HG02943 (cell line): Measurements from ENCODE around the gene GDNF.
"Not testable (repeated sequence)": the region's sequence is repeated elsewhere in the genome, so short reads cannot be mapped to it uniquely, and the experiment has no call there.

Experiments used
- ATAC-seq: cut with Tn5 transposase; IDR thresholded peaks from one replicate; pipeline ENCODE4 v1.9.1; 2021; ENCODE audit warnings: mild to moderate bottlenecking, low read depth, moderate library complexity; ENCODE audit not compliant: unreplicated experiment

Gene GDNF

DNA sequence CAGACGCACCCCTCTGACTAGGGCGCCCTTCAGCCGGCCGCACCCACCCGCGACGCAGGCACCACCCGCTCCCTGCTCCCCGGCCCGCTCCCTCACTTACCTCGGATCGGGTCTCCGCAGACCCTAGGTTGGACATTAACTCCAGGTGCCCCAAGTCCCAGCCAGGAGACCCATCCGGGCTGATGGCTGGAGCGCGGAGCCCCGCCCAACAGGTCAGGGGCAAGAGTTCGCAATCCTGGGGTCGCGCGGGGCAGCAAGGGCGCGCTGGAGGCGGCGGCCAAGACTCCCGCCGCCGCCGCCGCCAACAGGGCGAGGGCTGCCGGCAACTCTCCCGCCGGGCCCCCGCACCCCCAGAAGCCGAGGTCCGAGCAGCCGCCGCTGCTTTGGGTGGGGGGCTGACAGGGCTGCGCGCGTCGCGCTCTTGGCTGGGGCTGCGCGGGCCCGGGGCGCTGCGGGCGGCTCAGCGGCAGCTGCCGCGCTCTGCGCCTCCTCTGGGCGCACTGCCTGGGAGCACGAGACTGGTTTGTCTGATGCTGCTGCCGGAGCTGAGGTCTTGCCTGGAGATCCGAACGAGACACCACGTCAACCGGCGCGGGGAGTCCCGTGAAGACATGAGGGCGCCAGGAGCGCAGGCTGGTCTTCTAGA lies at the start of gene GDNF:
Gene GDNF, minus strand, starts transcription at position 635 of the 646 bp plus-strand sequence. CDS start 5,245 bp downstream, outside the sequence.
- no peak for ATAC-seq

GRCh38 chr5:37888476-37888875 lies 48.6 kb upstream of the GDNF start:
- no peak for ATAC-seq

GRCh38 chr5:37886242-37886905 lies 46.5 kb upstream of the GDNF start:
- ATAC-seq = no peak

DNA sequence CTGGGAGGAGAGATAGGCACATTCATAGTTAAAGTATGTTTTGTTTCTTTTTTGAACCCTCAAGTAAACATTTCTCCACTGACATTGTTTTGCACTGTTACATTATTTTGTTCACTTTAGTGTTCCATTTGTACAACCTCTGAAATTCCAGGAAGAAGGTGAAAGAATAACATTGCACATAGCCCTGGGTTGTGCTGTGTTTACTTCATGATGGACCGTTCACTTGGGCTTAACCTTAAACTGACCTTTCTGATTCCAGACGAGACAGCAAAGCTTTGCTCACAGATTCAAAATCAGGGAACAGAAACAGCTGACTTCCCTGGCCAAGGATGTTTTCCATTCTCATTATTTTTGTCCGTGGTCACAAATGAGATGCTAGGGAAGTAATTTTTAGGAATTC lies 42.8 kb upstream of the GDNF start:
- no peak for ATAC-seq

GRCh38 chr5:37881359-37881758 lies 41.5 kb upstream of the GDNF start:
- ATAC-seq = no peak

DNA sequence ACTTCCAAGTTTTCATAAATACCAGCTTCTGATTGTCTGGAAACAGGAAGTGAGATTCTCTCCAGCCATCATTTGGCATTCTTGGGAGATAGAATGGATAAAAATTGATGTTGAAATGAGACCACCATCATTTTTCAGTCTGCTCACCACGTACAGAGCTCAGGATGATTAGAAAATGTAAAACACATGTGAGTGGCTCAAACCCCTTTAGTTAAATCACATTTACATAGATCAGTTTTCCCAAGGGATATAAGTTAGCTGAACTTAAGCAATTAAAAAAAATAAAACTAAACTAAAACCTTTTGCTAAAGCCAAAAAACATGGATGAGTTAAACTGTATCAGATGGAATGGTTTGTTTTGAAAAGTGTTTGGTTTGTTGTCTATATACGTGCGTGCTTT lies 37.1 kb upstream of the GDNF start:
- ATAC-seq = no peak

DNA sequence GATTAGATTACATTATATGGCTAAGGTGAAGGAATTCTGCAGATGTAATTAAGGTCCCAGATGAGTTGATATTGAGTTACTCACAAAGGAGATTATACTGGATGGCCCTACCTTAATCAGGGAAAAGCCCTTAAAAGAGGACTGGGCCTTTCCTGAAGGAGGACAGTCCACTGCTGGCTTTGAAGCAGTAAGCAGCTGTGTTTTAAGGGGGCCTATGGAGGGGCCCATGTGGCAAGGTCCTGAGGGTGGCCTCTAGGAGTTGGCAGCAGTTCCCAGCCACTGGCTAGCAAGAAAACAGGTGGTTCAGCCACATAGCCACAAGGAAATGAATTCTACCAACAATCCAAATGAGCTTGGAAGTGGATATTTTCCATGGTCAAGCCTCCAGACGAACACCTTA lies 36.4 kb upstream of the GDNF start:
- no peak for ATAC-seq

- no peak for ATAC-seq
Observed at GRCh38 chr5:37875051-37875787, 35.4 kb upstream of the GDNF start.

GRCh38 chr5:37873988-37874387 lies 34.1 kb upstream of the GDNF start:
- ATAC-seq = no peak

DNA sequence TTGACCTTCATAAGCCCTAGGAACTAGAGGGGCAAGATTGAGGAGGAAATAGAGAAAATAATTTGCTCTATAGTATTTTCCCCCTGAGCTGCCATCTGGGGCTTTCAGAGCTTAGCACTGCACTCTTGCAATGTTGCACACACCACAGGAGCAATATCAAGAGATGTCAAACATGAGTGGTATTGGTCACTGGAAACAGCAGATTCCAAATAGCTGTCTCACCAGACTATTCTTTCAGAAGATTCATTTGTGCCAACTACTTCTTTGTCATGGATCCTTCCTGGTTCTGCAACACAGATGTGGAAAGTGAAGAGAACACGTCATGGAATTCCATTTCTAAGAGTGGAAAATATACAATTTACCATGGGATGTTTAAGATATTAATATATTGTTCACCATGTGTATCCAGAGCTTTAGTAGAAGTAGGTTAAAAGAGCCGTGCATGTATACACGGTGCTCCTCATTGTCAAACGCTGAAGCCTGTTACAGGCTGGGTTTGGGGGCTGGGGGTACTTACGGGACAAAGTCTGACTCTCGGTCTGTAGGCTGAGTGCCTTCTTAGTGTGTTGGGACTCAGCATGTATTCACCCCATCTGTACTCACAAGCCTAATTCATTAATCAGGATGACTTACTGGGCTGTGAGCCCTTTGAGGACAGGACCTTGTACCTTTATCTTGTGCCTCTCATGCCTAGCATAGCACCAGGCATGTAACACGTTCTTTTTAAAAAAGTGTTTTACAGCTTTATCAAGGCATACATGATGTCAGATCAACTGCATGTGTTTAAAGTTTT lies 31.4 kb upstream of the GDNF start:
- ATAC-seq = no peak

DNA sequence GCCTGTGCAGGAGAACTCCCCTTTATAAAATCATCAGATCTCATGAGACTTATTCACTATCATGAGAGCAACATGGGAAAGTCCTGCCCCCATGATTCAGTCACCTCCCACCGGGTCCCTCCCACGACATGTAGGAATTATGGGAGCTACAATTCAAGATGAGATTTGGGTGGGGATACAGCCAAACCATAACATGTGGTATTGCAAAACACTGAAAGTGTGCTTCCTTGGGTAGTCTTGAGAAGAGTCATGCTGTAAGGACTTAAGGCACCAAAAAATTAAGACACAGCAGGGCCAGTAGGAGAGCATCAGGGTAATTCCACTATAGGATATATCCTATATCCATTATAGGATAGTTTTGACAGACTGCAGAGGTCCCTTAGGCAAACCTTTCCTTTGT lies 29.4 kb upstream of the GDNF start:
- no peak for ATAC-seq

DNA sequence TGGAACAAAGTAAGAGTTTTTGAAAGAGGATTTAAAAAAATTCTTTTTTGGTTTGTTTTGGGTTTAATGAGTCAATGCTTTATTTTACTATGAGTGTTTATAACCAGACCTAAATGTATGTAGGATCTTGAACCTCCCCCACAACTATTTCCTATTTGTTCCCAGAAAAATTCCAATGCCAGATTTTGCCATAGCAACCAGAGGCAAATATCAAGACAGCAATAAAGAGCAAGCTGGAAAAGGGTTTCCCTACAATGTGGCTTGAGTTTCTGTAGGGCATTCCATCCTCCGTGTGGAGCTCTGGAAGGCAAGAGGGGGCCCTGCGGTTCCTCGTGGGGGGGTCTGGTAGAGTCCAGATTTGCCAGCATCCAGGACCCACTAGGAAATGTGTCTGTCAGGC lies 27.8 kb upstream of the GDNF start:
- no peak for ATAC-seq

DNA sequence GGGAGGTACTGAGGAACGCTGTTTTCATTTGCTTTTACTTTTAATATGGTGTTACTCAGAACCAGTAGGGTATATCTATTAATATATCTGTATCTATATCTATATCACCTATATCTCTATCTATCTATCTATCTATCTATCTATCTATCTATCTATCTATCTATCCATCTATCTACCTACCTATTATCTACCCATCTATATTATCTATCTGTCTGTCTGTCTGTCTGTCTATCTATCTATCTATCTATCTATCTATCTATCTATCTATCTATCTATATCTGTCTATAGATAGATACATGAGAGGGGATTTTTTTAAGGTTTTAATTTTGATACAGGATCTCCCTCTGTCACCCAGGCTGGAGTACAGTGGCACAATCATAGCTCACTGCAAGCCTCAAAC lies 23.1 kb upstream of the GDNF start:
- ATAC-seq = not testable (repeated sequence)

DNA sequence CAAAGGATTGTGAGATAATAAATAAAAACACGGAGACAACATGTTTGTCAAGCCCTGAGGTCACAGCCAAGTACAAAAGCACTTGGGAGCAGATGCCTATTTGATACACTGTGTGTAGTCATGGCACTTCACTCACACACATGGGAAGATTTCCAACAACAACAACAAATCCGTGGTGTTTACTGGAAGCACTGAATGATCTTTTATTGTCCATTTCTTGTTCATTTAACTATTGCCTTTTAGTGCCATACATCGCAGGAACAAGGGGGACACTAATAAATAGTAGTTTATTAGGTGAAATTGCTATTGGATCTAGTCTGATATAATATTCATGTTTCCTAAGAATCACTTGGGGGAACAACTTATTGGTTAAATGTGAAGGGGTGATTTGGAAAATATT lies 20.4 kb upstream of the GDNF start:
- no peak for ATAC-seq

DNA sequence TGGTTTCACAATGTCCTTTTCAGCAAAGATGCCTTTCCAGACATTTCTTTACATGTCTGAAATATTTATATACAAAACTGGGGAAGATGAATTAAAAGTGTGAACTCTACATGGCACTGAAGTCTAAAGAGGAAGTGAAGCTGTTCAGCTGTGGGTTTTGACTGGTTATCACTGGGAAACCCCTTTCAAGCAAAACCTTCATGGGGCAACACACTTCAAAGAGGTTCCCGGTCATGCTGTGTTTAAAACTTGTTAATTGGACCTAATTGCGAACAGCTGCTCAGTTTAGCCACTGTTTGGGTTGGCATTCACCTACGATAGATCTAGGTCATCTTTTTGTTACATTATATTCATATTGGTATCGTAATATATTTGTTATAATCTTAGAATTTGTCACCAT lies 20.0 kb upstream of the GDNF start:
- ATAC-seq = peak; percentile 93

GRCh38 chr5:37858250-37858649 lies 18.4 kb upstream of the GDNF start:
- no peak for ATAC-seq

DNA sequence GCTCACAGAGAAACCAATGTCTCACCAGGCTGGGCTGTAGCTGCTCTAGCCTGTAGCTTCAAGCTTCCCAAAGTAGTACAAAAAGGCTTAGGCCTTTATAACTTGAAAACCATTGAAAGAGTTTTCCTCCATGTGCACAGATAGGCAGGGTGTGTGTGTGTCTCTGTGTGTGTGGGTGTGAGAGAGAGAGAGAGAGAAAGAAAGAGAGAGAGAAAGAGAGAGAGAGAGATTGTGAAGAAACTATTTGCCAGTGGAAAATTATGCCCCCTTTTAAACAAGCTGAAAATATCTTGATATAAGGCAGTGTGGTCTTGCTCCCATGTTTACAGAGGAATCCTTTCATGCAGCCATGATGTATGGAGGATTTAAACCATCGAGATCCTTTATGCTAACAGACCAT lies 17.9 kb upstream of the GDNF start:
- ATAC-seq = no peak

DNA sequence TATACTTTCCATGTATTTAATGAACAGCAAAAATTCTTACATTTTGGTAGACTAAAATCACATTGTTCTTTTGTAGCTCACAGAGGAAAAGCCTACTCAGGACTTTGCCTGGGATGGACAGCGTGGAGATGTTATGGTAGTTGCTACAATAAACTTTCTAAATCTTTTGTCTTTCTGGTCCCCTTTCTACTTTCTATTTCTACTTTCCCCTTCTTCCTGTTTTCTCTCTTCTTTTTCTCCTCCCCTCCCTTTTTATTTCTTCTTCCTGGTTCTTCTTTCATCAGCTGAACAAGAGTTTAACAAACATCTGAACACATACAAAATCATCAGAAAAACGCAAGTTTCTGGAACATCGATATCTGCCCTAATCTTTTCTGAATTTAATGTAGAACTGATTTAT lies 15.6 kb upstream of the GDNF start:
- ATAC-seq = no peak

DNA sequence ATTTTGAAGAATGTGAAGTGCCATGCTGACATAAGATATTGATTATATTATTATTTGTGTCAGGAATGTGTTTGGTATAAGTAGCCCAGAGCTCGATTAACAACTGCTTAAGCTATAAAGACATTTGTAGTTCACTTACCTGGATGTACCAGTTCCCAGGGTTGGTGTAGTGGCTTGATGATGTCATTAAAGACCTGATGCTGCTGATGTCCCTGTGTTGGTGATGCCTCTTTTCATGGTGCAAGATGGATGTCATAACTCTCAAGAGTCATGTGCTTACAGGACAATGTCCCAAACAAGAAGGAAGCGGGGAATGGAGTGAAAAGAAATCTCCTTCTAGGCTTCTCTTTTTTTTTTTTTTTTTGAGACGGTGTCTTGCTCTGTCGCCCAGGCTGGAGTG lies 11.5 kb upstream of the GDNF start:
- no peak for ATAC-seq

GRCh38 chr5:37850226-37850865 lies 10.5 kb upstream of the GDNF start:
- ATAC-seq = no peak

DNA sequence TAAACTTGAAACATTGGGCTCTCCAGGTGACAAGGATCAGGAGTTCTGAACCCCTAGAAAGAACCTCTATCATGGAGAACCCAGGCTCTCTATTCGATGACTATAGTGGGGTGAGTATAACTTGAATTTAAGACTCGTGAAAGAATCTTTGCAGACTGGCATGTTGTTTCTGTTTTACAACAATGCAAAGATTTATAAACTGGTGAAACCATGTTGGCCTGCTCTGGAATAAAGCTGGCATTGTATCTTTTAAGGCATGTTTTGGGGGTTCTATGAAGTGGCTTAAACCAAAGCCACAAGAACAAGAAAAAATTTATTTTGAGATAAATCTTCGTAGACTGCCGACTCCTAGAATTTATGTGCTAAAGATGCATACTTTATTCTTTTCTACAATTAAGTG lies 9.8 kb upstream of the GDNF start:
- ATAC-seq = no peak
